PC-3 (cell line): Measurements from ENCODE around the gene ATP2B2. TPM values are rescaled to one million over a fixed set of nuclear protein-coding genes. Genes with fewer than 3 reads are reported as not detected.

Experiments used
- microRNA-seq: library from miRNA; unstranded; fragments of <30 nt; microRNA quantifications from one replicate; pipeline ENCODE4 v1.1.0, GENCODE V29; 2020; ENCODE audit not compliant: unreplicated experiment
- total RNA-seq: library from RNA; depleted of rRNA; stranded (reverse); fragments of >200 nt; gene quantifications from 2 replicates; pipeline ENCODE4 v1.2.3, GENCODE V29; 2014; rRNA removed

ATP2B2 gene
- total RNA-seq, 1 experiment from 2014 or later = not detected

Small RNA genes within 50 kb of the gene (microRNA-seq; reads per million reads assigned to microRNA genes)
- not detected for gene MIR378B
- not detected for gene MIR885

Other genes starting within 250 kb of the ATP2B2 start
- not detected in 2 replicates for gene GHRL, start 212.6 kb downstream of the ATP2B2 start, total RNA-seq
- 265 and 289 TPM in 2 replicates for gene SEC13, start 184.5 kb downstream of the ATP2B2 start, total RNA-seq